Smooth muscle cell (in vitro differentiated cells): Measurements from ENCODE around the gene NR1D1. TPM values are rescaled to one million over a fixed set of nuclear protein-coding genes. Genes with fewer than 3 reads are reported as not detected.

Experiments used
- DNase-seq: peaks from one replicate; lab custom pipeline; 2025; ENCODE audit not compliant: unreplicated experiment; lab: John Stamatoyannopoulos, UW
- H2AFZ ChIP-seq: fragments of 200-600 bp; sonication (generic); 2 replicates; pipeline ENCODE4 v1.6.0; 2016; ENCODE audit warnings: antibody characterized with exemption, low read depth, mild to moderate bottlenecking
- H3F3A ChIP-seq: fragments of 200-600 bp; sonication (generic); 2 replicates; pipeline ENCODE4 v1.6.0; 2017; ENCODE audit warnings: antibody characterized with exemption, low read depth
- H3K27ac ChIP-seq: fragments of 200-600 bp; sonication (generic); 2 replicates; pipeline ENCODE4 v1.5.1; 2016; ENCODE audit warnings: low read depth, mild to moderate bottlenecking
- H3K27me3 ChIP-seq: fragments of 200-600 bp; sonication (generic); 2 replicates; pipeline ENCODE4 v1.6.1; 2016; ENCODE audit warnings: low read depth, mild to moderate bottlenecking
- H3K36me3 ChIP-seq: fragments of 200-600 bp; sonication (generic); 2 replicates; pipeline ENCODE4 v1.5.1; 2016; ENCODE audit warnings: low read depth
- H3K4me1 ChIP-seq: fragments of 200-600 bp; sonication (generic); 2 replicates; pipeline ENCODE4 v1.5.1; 2016; ENCODE audit warnings: low read depth
- H3K4me2 ChIP-seq: fragments of 200-600 bp; sonication (generic); 2 replicates; pipeline ENCODE4 v1.6.0; 2016; ENCODE audit warnings: mild to moderate bottlenecking
- H3K4me3 ChIP-seq: fragments of 200-600 bp; sonication (generic); 2 replicates; pipeline ENCODE4 v1.5.1; 2016; ENCODE audit warnings: mild to moderate bottlenecking
- H3K79me2 ChIP-seq: fragments of 200-600 bp; sonication (generic); 2 replicates; pipeline ENCODE4 v1.6.0; 2016; ENCODE audit warnings: low read depth, mild to moderate bottlenecking
- H3K9ac ChIP-seq: fragments of 200-600 bp; sonication (generic); 2 replicates; pipeline ENCODE4 v1.6.0; 2016; ENCODE audit warnings: low read depth
- H3K9me3 ChIP-seq: fragments of 200-600 bp; sonication (generic); replicated peaks from 2 replicates; pipeline ENCODE4 v1.5.1; 2016; ENCODE audit warnings: low read depth
- H4K20me1 ChIP-seq: fragments of 200-600 bp; sonication (generic); 2 replicates; pipeline ENCODE4 v1.6.0; 2016; ENCODE audit warnings: low read depth
- CTCF ChIP-seq: fragments of 200-600 bp; sonication (generic); IDR thresholded peaks from 2 replicates; pipeline ENCODE4 v1.5.1; 2017; ENCODE audit warnings: borderline replicate concordance, mild to moderate bottlenecking, antibody characterized with exemption; ENCODE audit not compliant: insufficient read depth, poor library complexity, severe bottlenecking
- WGBS: methylation state at CpG from one replicate; pipeline ENCODE4 v1.1.7; 2016; ENCODE audit warnings: low lambda C conversion rate; 5-methylcytosine and 5-hydroxymethylcytosine counted together
- polyA plus RNA-seq: library from polyadenylated mRNA; unstranded; fragments of >200 nt; fragmentation: Nextera tagmentation; extraction: Ambion mirVana; gene quantifications from 2 replicates; pipeline ENCODE4 v1.2.1, GENCODE V29; 2016
- total RNA-seq: library from RNA; depleted of rRNA; stranded (reverse); fragments of >200 nt; gene quantifications from 2 replicates; pipeline ENCODE4 v1.2.3, GENCODE V29; 2014

Gene NR1D1
- total and polyA plus RNA-seq, 2 experiments from 2014 or later: 12.5 to 18.4 TPM

- Histone ChIP-seq H3K4me2 (peak overlapping the region; percentile 29), H2AFZ (no peak overlapping the region), H3K4me1 (peaks cover 40% of the 10 kb centered on the region), H3K4me3 (no peak overlapping the region), H4K20me1 (no peaks in the 10 kb centered on the region), H3K36me3 (no peaks in the 10 kb centered on the region), H3K79me2 (no peaks in the 10 kb centered on the region), H3K9ac (no peak overlapping the region), H3F3A (peaks cover 23% of the 10 kb centered on the region), H3K27me3 (no peaks in the 10 kb centered on the region), H3K27ac (peak overlapping the region; percentile 95), H3K9me3 (no peaks in the 10 kb centered on the region)
- DNase-seq: no peak
- WGBS: 78% methylated on average over 5 of the region's 5 CpGs
- no peak for TF ChIP-seq CTCF
Observed at GRCh38 chr17:40105861-40106759, 5.7 kb upstream of the NR1D1 start.

GRCh38 chr17:40104594-40105486 lies 4.5 kb upstream of the NR1D1 start:
- WGBS: 86% methylated on average over 3 of the region's 3 CpGs

GRCh38 chr17:40103688-40104087 lies 3.3 kb upstream of the NR1D1 start:
- TF ChIP-seq CTCF: no peak
- Histone ChIP-seq H3F3A (peaks cover 22% of the 10 kb centered on the region), H3K4me2 (no peak overlapping the region), H3K4me3 (no peak overlapping the region), H3K9me3 (no peaks in the 10 kb centered on the region), H3K79me2 (peaks cover 4% of the 10 kb centered on the region), H3K27me3 (no peaks in the 10 kb centered on the region), H2AFZ (no peak overlapping the region), H4K20me1 (no peaks in the 10 kb centered on the region), H3K4me1 (peaks cover 27% of the 10 kb centered on the region), H3K27ac (no peak overlapping the region), H3K36me3 (no peaks in the 10 kb centered on the region), H3K9ac (no peak overlapping the region)
- DNase-seq: no peak
- whole genome bisulfite sequencing: 91% methylated on average over 2 of the region's 2 CpGs

More at GRCh38 chr17:40104594-40105486, 4.5 kb upstream of the NR1D1 start:
- Histone ChIP-seq H3K9ac (no peak overlapping the region), H3K79me2 (peaks cover 4% of the 10 kb centered on the region), H3K4me2 (peak overlapping the region; percentile 29), H3F3A (peaks cover 18% of the 10 kb centered on the region), H2AFZ (no peak overlapping the region), H3K27ac (no peak overlapping the region), H3K27me3 (no peaks in the 10 kb centered on the region), H4K20me1 (no peaks in the 10 kb centered on the region), H3K9me3 (no peaks in the 10 kb centered on the region), H3K36me3 (no peaks in the 10 kb centered on the region), H3K4me3 (no peak overlapping the region), H3K4me1 (peaks cover 31% of the 10 kb centered on the region)
- no peak for TF ChIP-seq CTCF
- DNase-seq: no peak
